ENCODE data around the gene MAP2K2. TPM values are rescaled to one million over a fixed set of nuclear protein-coding genes. Genes with fewer than 3 reads are reported as not detected.
A peak's percentile ranks its signal among the peaks of the same experiment; 100 is the strongest.
"Not testable (repeated sequence)": the region's sequence is repeated elsewhere in the genome, so short reads cannot be mapped to it uniquely, and the experiment has no call there.

MAP2K2 gene
- total and polyA plus RNA-seq, 10 donors: 95.3 to 165 (median 116) TPM

GRCh38 chr19:4161415-4162077 is 37.6 kb upstream of the MAP2K2 start:
- Histone ChIP-seq H3K4me1 (peaks cover 0 to 9% (median 0%) of the 10 kb centered on the region in 6 donors), H3K27ac (no peak overlapping the region), H3K27me3 (replicated peaks in 1 of 7) (peaks cover 0 to 25% (median 0%) of the 10 kb centered on the region in 7 donors), H3K4me3 (no peak overlapping the region), H3K9me3 (no peaks in the 10 kb centered on the region), H3K36me3 (no peaks in the 10 kb centered on the region)
- intact Hi-C loops (cut with DNase I; ENCODE audit: low total_unique reads): no loop called here
- no peak for DNase-seq
- TF ChIP-seq POLR2AphosphoS5 (IDR thresholded peaks at IDR 0.05) (no peak), CTCF (IDR thresholded peaks at IDR 0.05 in 8 of 11, conservative IDR thresholded peaks at IDR 0.05 in 3 of 11) (no peak), POLR2A (IDR thresholded peaks at IDR 0.05) (no peak)
- 75 to 90% (median 82%) methylated on average over 6 to 7 of the region's 7 CpGs for WGBS, 5 donors

GRCh38 chr19:4157971-4158370 is 34.0 kb upstream of the MAP2K2 start:
- H3K27ac ChIP-seq; H3K9me3 ChIP-seq; H3K36me3 ChIP-seq; H3K4me3 ChIP-seq; DNase-seq; intact Hi-C loops (cut with DNase I; ENCODE audit: low total_unique reads): not testable (repeated sequence)
- H3K27me3 ChIP-seq (replicated peaks in 1 of 7): peaks cover 0 to 19% (median 0%) of the 10 kb centered on the region in 7 donors
- peaks cover 0 to 11% (median 0%) of the 10 kb centered on the region in 6 donors for H3K4me1 ChIP-seq
- WGBS, 5 donors: 60 to 90% (median 83%) methylated on average over 7 to 8 of the region's 8 CpGs

GRCh38 chr19:4157164-4157563 is 33.2 kb upstream of the MAP2K2 start:
- H3K27ac ChIP-seq: no peak overlapping the region
- H3K9me3 ChIP-seq: no peaks in the 10 kb centered on the region
- peaks cover 0 to 11% (median 0%) of the 10 kb centered on the region in 6 donors for H3K4me1 ChIP-seq
- intact Hi-C loops (cut with DNase I; ENCODE audit: low total_unique reads): no loop called here
- DNase-seq: no peak
- H3K4me3 ChIP-seq: peak overlapping the region in 1 of 8 donors; percentile 28
- TF ChIP-seq POLR2AphosphoS5 (IDR thresholded peaks at IDR 0.05) (peak in 1 of 3 donors; percentile 8), CTCF (IDR thresholded peaks at IDR 0.05 in 8 of 11, conservative IDR thresholded peaks at IDR 0.05 in 3 of 11) (no peak)
- H3K36me3 ChIP-seq: no peaks in the 10 kb centered on the region
- WGBS, 5 donors: 67 to 85% (median 70%) methylated on average over 4 to 6 of the region's 6 CpGs
- peaks cover 0 to 27% (median 0%) of the 10 kb centered on the region in 7 donors for H3K27me3 ChIP-seq (replicated peaks in 1 of 7)

GRCh38 chr19:4154571-4155312 is 30.8 kb upstream of the MAP2K2 start:
- 77 to 87% (median 83%) methylated on average over 19 to 21 of the region's 21 CpGs for WGBS, 5 donors
- TF ChIP-seq POLR2AphosphoS5 (IDR thresholded peaks at IDR 0.05): no peak
- no peak for TF ChIP-seq CTCF (IDR thresholded peaks at IDR 0.05 in 8 of 11, conservative IDR thresholded peaks at IDR 0.05 in 3 of 11)
- no peak for TF ChIP-seq POLR2A (IDR thresholded peaks at IDR 0.05)
- DNase-seq: no peak

More at GRCh38 chr19:4154571-4155312, 30.8 kb upstream of the MAP2K2 start:
- Histone ChIP-seq H3K4me3 (no peak overlapping the region), H3K36me3 (no peaks in the 10 kb centered on the region), H3K9me3 (no peaks in the 10 kb centered on the region), H3K27me3 (replicated peaks in 1 of 7) (peaks cover 0 to 35% (median 0%) of the 10 kb centered on the region in 7 donors), H3K4me1 (peaks cover 0 to 11% (median 0%) of the 10 kb centered on the region in 6 donors), H3K27ac (no peak overlapping the region)
- intact Hi-C loops (cut with DNase I; ENCODE audit: low total_unique reads): loop anchor here (5.0 kb wide), 1 partner anchor 232 kb away; no protein-coding TSS in a partner anchor
